NOMO-1 (cell line): Measurements from ENCODE around the gene DHRS12.

ENCODE experiments used
- DNase-seq, 2 experiments: peaks; one replicate each; lab custom pipeline; 2025; ENCODE audit not compliant: unreplicated experiment in 2 of 2; lab: John Stamatoyannopoulos, UW

Gene DHRS12

GRCh38 chr13:51811920-51812451 lies 8.0 kb upstream of the DHRS12 start:
- no peak for DNase-seq

- no peak for DNase-seq
Measured at GRCh38 chr13:51811046-51811445, 7.1 kb upstream of the DHRS12 start.

- no peak for DNase-seq
Measured at GRCh38 chr13:51808811-51809210, 4.8 kb upstream of the DHRS12 start.

DNA sequence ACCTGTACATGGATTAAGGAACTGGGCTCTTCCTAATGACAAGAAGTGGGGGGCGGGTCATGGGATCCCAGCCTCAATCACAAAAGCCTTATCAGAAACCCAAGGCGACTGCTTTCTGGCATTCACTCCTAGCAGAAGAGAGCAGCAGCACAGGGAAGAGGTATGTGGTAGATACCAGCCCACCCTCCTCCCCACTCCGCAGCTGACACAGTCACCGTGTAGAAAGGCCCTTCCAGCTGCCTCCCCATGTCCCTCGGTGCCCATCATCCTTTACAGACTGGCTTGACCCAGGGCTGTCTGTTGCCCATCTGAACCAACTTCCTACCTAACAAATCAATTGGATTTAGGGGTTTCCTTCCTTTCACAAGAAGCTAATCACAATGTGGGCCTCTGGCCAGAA lies 3.1 kb upstream of the DHRS12 start:
- DNase-seq = no peak

DNA sequence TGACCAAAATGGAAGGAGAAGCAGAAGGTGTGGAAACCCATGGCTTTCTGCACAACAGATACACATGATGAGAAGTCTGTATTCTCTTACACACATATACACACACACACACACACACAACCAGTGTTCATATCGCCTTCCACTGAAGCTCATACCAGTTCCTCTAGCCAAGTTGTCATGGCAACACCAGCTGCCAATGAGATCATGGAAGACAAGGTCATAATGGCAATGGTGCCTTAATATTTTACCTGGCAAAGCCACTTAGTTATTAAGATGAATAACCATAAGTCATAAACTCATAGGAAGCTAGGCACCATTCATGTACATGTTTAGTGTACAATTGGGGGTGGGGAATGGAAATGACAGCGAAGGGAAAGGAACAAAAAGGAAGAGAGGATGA lies 2.6 kb upstream of the DHRS12 start:
- DNase-seq = no peak

- no peak for DNase-seq
Measured at GRCh38 chr13:51805925-51806324, 2.0 kb upstream of the DHRS12 start.

GRCh38 chr13:51805313-51805712 lies 1.4 kb upstream of the DHRS12 start:
- DNase-seq = no peak

DNA sequence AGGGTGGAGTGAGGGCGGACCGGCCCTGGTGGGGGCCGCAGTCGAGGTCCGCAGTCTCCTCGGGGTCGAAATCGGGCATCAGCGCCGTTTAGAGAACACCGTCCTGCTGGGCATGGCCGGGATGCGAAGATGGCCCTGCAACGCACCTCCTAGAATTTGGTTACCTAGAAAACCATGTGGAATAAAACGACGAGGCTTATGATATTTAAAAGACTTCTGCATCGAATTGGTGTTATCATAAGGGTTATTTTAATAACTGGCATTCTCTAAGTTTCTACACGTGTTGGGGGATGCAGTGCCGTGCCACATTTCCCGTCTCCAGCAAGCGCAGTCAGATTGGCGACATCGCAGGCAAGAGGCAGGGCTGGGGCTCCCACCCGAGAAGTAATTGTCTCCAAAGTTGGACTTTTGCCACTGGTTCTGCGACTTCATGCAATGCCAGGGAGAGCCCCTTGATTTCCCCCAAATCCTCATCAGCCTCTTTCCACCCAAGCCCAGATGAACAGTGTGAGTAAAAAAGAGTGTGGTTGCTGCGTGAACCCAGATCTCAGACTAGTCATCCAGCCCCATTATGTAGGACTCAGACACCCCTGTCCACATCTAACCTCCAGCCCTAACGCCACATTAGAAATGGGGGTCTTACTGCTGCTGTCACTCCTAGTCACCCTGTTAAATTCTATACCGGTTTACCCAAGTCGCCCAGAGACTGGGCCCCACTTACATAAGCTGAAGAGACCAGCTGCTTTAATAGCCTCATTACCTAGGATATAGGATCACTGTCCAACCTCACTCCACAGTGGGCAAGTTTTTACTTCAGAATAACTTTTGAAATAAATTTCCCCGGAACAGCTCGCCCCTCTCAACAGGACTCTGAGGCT lies 571 bp upstream of the DHRS12 start:
- DNase-seq = peak in 1 of 2 experiments; percentile 43

GRCh38 chr13:51802631-51803418 lies 1.1 kb downstream of the DHRS12 start:
- no peak for DNase-seq

DNA sequence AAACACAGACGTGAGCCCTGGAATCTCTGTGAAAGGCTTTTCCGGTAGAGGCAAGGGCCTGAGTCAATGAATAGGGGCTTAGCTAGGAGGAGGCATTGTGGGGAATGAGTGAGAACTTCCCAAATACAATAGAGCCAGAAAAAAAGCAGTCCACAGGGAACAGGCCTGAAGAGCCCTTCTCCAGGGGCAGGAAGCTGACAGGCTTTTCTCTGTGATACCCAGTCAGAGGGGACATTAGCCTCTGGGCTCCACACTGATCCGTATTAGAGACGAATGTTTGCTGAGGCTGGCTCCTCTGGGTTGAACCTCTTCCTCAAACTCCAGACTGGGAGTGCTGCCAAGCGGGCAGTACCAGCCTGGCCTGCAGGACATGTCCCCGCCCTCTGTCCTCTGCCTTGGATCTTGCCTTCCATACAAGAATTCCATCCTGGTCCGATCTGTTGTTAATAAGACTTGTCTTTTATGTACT lies 2.3 kb downstream of the DHRS12 start:
- no peak for DNase-seq

DNA sequence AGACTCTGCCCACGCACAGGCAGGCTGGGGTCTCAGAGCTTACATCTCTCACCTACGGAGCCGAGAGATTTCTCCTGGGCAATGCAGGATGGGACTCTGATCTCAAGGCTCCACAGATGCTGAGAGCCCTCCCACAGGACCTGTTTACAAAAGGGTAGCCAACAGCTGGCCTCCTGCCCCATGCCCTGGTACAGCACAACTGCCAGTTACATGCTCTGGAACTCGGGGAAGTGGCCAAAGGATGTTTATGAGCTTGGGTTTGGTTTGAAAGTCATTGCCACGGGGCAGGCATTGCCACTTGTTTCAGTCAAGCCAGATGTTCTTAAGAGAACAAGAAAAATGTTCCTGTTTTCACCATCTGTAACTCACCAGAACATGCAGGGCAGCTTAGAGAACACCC lies 3.5 kb downstream of the DHRS12 start:
- no peak for DNase-seq

- no peak for DNase-seq
Measured at GRCh38 chr13:51799261-51799660, 4.7 kb downstream of the DHRS12 start.

DNA sequence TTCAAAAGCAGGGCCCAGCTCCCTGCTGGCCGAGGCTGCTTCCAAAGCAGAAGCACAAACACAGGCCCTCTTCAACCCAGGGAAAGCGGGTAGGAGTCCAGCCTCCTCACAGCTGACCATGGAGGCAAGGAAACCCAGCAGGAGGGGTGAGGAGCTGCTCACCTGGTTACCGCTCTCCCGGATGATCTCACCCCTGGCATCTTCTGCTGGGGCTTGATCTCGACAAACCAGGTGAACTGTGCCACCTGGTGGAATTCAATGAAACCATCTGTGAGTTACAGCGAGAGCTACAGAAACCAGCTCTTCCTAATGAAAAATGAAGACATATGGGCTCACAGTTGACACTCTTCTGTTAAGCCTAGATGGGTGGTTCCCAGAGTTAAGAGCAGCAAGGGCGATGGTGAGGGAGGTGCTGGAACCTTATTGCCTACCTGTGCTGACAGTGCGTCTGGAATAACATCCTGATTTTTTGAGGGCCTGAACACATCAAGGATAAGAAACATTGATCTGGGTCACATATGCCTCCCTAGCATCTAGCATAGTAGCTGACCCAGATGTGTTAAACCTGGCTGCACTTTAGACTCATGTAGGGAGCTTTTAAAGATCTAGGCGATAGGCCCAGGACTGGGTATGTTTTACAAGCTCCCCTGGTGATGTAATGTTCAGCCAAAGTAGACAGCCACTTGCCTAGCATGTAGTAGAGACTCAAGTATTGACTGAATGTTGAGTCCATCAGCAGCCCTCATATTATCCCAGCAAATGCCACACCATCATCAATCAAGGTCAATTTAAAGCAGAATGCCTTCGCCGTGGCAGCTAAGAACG lies 6.1 kb downstream of the DHRS12 start:
- DNase-seq = peak in 1 of 2 experiments; percentile 6

GRCh38 chr13:51796546-51796945 lies 7.4 kb downstream of the DHRS12 start:
- DNase-seq = no peak

DNA sequence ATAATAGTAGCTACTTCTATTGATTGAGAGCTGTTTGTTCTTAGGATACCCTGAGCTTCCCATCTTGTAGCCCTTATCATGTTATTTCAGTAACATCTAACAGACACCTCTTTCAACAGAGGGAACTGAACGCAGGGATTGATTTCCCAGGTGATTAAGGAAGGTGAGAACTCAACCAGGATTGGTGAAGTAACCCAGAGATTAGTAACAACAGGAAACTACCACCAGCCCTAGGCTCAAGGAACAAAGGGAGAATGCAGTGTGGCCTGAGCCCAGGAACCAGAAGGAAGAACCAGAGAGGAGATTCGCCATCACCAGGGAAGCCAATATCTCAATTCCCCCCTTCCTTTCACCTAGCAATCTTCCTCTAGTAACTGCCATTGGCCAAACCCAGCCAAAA lies 8.5 kb downstream of the DHRS12 start:
- DNase-seq = no peak

DNA sequence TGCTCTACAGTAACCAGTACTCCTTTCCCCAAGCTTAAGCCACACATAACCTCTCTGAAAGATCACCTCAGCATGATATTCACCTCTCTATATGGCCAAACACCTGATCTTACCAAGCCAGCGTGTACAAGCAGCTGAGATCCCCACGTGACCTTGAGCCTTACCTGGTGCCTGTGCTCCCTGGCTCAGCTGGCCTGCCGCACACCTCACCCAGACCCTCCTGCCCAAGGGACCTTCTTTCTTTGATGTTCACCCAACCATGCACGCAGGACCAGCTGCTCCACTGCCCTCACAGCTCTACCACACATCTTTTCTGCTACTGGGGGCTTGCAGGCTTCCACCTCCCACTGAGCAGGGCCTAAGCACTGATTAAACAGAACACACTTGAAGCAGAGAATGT lies 9.0 kb downstream of the DHRS12 start:
- DNase-seq = no peak

- DNase-seq = peak; percentile 82 to 90
Measured at GRCh38 chr13:51793570-51794271, 10.2 kb downstream of the DHRS12 start.

- DNase-seq = no peak
Measured at GRCh38 chr13:51786425-51787265, 17.3 kb downstream of the DHRS12 start.

DNA sequence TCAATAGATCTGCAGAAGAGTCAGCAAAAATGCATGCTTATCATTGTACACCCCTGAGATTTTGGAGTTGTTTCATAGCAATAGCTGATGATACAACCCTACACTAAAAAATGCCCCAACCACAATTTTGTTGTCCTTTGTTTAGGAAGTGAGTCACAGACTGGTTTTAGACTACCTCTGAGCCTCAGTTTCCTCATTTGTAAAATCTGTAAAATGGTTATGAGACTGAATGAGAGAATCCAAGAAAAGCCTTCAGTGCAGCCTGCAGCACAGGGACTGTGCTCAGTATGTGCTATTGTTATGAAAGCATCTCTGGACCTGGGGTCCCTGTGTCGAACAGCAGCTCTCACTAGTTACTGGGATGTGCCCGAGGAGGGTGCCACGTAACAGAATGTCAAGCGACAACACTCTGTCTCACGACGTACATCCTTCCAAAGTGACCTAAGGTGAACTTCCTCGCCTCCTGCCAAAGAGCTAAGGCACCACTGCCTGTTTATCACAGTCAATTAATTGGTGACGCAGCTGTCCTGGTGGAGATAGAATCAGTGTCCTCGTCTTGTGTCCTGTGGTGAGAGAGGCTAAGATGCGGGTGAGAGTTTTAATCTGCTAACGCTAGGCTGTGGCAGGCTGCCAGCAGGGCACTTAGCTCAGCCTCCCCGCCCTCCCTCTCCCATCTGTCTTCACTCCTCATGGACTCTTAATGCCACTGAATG lies 18.1 kb downstream of the DHRS12 start:
- no peak for DNase-seq
